Peyer's patch (tissue), 4 donors: ENCODE results near the gene NANP.

ENCODE experiments used
- POLR2A ChIP-seq, 2 donors: fragments of 450-650 bp; IDR thresholded peaks; one replicate each; pipeline ENCODE4 v1.5.1; 2017; ENCODE audit warnings: antibody characterized with exemption in 2 of 2, mild to moderate bottlenecking in 2 of 2, moderate library complexity in 2 of 2
- TF ChIP-seq, protein P1 (sequence below), 6 experiments: fragments of 450-650 bp in 4 of 6; fragments of 200-600 bp in 2 of 6; sonication (generic) in 1 of 6; IDR thresholded peaks; one replicate each; pipeline ENCODE4 v1.5.1; 2017 to 2019; ENCODE audit warnings: antibody characterized with exemption in 6 of 6, mild to moderate bottlenecking in 3 of 6, moderate library complexity in 1 of 6

DNA sequence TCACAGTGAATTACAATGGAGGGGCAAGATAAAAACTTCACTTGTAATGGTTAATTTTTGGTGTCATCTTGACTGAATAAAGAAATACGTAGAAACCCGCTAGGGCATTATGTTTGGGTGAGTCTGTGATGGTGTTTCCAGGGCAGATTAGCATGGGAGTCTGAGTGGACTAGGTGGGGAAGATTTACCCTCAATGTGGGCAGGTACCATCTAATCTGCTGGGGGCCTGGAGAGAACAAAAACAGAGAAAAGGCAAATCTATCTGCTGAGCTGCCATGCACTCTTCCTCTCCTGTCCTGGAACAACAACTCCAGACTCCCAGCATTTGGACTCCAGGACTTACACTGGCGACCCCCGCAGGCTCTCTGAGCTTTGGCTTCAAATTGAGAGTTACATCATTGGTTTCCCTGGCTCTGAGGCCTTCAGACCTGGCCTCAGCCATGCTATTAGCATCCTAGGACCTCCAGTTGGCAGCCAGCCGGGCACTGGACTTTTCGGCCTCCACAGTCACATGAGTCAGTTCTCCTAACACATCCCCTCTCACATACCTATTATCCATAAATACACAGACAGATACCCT lies 58.1 kb downstream of the NANP start:
- TF ChIP-seq, protein P1, sequence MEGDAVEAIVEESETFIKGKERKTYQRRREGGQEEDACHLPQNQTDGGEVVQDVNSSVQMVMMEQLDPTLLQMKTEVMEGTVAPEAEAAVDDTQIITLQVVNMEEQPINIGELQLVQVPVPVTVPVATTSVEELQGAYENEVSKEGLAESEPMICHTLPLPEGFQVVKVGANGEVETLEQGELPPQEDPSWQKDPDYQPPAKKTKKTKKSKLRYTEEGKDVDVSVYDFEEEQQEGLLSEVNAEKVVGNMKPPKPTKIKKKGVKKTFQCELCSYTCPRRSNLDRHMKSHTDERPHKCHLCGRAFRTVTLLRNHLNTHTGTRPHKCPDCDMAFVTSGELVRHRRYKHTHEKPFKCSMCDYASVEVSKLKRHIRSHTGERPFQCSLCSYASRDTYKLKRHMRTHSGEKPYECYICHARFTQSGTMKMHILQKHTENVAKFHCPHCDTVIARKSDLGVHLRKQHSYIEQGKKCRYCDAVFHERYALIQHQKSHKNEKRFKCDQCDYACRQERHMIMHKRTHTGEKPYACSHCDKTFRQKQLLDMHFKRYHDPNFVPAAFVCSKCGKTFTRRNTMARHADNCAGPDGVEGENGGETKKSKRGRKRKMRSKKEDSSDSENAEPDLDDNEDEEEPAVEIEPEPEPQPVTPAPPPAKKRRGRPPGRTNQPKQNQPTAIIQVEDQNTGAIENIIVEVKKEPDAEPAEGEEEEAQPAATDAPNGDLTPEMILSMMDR (IDR thresholded peaks at IDR 0.05), result no peak
- no peak for TF ChIP-seq POLR2A (IDR thresholded peaks at IDR 0.05)
